HG02588 (cell line): ENCODE data around the gene KIF18B.

ENCODE experiments used
- ATAC-seq: cut with Tn5 transposase; IDR thresholded peaks from one replicate; pipeline ENCODE4 v1.9.1; 2021; ENCODE audit warnings: mild to moderate bottlenecking, moderate library complexity; ENCODE audit not compliant: unreplicated experiment

Gene KIF18B

GRCh38 chr17:44921122-44921882, 26.3 kb downstream of the KIF18B start:
- ATAC-seq: no peak

GRCh38 chr17:44920565-44920940, 27.0 kb downstream of the KIF18B start:
- no peak for ATAC-seq

- ATAC-seq: peak; percentile 70
Observed at GRCh38 chr17:44919885-44920564, 27.5 kb downstream of the KIF18B start.

- no peak for ATAC-seq
Observed at GRCh38 chr17:44919411-44919810, 28.2 kb downstream of the KIF18B start.

GRCh38 chr17:44918006-44918405, 29.6 kb downstream of the KIF18B start:
- ATAC-seq: no peak

GRCh38 chr17:44917456-44917855, 30.1 kb downstream of the KIF18B start:
- ATAC-seq: no peak

GRCh38 chr17:44916781-44917241, 30.8 kb downstream of the KIF18B start:
- ATAC-seq: no peak

- ATAC-seq: no peak
Observed at GRCh38 chr17:44915862-44916780, 31.5 kb downstream of the KIF18B start.

GRCh38 chr17:44915321-44915726, 32.2 kb downstream of the KIF18B start, which contains the start of gene GFAP:
Gene GFAP, minus strand, starts transcription at chr17:44915500. Its CDS starts 14 bp downstream, at chr17:44915486.
- no peak for ATAC-seq

- no peak for ATAC-seq
Observed at GRCh38 chr17:44914698-44915271, 32.8 kb downstream of the KIF18B start.

GRCh38 chr17:44914148-44914547, 33.4 kb downstream of the KIF18B start:
- ATAC-seq: no peak

GRCh38 chr17:44913676-44914075, 33.9 kb downstream of the KIF18B start:
- ATAC-seq: no peak

GRCh38 chr17:44912763-44913544, 34.6 kb downstream of the KIF18B start:
- no peak for ATAC-seq

- no peak for ATAC-seq
Observed at GRCh38 chr17:44911133-44912001, 36.2 kb downstream of the KIF18B start.

GRCh38 chr17:44910231-44911106, 37.1 kb downstream of the KIF18B start:
- no peak for ATAC-seq

GRCh38 chr17:44909681-44910144, 37.9 kb downstream of the KIF18B start:
- ATAC-seq: no peak

- no peak for ATAC-seq
Observed at GRCh38 chr17:44908761-44909326, 38.7 kb downstream of the KIF18B start.
